HG03354 (cell line): ENCODE measurements around the gene LIMS1.
"Not testable (repeated sequence)": the region's sequence is repeated elsewhere in the genome, so short reads cannot be mapped to it uniquely, and the experiment has no call there.

Experiments used
- ATAC-seq: cut with Tn5 transposase; IDR thresholded peaks from one replicate; pipeline ENCODE4 v1.9.1; 2021; ENCODE audit warnings: mild to moderate bottlenecking; ENCODE audit not compliant: unreplicated experiment, poor library complexity, severe bottlenecking

Gene LIMS1

DNA sequence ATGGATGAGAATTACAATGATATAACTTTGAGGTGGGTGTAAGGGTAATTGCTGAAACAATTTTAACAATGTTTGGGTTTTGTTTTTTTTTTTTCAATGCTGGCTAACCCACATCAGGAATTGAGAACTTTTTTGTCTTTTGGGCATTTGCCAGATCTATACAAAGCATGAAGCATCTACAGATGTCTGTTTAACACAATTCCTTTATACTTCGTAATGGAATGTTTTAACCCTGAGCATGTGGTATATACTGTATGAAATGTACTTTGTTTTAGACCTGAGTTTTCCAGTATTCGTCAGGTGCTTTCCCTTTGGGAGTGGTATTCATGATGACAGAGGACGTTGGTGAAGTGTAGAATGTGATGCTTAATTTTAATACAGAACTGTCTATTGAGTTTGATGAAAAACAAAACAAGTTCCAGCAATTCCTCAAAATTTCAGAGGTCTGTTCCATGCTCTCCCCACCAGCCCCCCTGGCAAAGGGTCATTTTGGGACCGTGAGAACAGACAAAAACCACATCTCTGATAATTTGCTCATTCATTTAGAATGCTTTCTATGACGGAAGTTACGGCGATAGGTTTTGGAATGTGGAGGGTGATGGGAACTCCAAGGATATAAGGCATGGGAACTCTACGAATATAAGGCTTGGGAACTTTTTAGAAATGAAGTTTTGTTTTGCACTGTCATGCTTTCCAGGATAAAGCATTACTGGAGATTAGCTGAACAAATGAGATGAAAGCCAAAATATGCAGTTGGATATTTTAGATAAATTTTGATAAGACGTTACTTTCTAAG lies 14.1 kb downstream of the LIMS1 start:
- ATAC-seq = no peak

DNA sequence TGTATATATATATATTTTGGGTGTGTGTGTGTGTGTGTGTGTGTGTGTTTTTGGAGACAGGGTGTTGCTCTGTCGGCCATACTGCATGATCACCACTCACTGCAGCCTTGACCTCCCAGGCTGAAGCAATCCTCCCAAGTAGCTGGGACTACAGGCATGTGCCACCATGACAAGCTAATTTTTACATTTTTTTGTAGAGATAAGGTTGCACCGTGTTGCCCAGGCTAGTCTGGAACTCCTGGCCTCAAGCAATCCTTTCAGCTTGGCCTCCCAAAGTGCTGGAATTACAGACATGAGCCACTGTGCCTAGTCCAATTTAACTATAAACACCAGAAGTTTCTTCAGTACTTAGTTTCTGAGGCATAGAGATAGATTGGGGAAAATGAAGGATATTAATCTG lies 18.3 kb downstream of the LIMS1 start:
- no peak for ATAC-seq

DNA sequence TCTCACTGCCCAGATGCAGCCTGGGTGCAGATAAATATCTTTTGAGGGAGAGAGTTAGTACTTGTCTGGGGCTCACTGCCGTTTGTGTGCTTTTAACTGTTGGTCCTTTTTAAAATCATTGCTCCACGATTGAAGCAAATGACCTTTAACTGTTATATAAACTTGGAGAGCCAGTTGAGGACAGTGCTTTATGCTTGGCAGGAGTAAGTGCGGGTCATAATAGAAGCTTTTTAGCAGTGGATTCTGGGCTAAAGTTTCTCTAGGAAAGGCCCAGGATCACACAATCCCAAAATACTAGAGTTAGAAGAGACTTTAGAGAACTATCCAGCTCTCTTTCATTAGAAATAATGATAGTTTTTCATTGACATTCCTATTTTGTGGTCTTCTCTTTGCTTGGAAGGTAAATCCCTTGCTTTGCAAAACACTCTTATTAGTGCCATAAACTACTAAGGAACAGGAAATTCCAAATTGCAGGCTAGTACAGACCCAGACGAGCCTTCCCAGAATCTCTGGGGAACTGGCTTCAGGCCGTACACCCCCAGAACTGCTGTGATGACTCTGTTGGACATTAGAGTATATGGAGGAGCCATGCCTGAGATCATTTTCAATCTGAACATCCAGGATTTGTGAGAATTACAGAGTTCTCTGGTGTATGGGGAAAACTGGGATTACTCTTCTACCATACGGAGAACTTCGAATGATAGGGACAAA lies 19.1 kb downstream of the LIMS1 start:
- ATAC-seq = no peak

DNA sequence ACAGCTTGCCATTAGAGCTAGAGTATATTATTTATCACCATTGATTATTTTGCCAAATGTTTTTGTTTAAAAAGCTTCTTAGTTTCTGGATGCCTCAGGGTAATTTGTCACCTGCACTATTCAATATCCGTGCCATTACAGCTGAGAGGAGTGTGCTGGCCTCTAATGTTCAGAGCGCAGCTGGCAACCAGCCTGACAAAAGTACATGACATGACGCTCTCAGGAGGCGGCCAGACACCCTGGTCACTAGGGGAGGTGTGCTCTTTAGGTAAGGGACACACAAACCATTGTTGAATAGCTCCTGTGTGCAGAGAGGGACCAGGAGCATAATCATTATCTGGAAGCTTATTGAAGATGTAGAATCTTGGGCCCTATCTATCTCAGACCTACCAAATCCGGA lies 20.3 kb downstream of the LIMS1 start:
- no peak for ATAC-seq

DNA sequence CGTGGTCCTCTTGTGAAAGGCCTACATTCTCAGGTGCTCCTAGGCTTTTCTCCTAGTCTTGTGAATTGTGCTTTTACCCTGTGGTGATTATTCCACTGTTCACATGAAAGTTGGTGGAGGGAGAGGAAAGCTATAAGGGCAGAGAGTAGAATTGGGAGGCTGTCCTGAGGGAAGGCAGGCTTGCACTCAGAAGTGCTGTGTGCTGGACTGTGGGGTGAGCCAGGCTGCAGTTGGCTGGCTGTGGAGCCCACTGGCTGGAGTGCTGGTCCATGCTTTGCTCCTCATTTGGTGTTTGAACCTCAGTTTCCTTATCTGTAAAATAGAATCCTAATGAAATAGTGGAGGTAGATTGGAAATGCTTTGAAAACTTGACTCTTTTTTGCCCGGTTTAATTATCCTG lies 21.3 kb downstream of the LIMS1 start:
- no peak for ATAC-seq

DNA sequence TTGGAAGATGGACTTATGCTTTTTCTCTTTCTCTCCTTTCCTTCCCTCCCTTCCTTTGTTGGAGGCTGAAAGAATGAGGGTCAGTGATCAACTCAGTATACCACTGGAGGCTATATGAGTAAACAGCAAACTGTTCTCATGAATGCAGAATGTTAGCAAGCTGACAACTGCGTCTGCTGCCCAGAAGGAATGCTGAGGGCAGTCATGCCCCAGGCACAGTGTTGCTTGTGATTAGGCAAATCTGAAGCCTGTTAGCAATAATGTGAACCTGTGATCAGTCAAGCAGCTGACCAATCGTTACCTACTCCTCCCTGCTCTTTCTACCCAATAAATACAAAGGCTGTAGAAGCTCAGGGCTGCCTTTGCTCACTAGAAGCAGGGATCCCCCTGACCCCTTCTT lies 22.3 kb downstream of the LIMS1 start:
- ATAC-seq = not testable (repeated sequence)

DNA sequence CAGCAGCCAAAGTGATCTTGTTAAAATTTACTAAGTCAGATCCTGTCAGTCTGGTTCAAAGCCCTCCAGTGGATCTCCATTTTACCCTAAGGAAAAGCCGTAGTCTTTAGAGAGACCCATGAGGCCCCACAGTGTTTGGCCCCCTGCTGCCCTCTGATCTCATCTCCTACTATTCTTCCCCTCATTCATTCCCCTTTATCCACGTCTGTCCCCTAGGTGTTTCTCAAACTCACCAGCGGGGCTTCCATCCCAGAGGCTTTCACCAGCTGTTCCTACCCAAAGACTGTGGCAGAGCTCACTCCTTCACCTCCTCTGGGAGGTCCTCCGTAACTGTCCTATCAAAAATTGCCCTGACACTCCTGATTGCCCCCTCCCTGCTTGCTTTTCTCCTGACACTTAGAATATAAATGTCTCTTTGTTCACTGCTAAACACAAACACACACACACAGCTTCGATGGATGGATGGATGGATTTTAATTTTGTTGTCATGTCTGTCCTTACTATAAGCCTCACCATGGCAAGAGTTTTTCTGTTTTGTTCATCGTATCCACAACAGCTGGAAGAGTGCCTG lies 26.1 kb downstream of the LIMS1 start:
- no peak for ATAC-seq

DNA sequence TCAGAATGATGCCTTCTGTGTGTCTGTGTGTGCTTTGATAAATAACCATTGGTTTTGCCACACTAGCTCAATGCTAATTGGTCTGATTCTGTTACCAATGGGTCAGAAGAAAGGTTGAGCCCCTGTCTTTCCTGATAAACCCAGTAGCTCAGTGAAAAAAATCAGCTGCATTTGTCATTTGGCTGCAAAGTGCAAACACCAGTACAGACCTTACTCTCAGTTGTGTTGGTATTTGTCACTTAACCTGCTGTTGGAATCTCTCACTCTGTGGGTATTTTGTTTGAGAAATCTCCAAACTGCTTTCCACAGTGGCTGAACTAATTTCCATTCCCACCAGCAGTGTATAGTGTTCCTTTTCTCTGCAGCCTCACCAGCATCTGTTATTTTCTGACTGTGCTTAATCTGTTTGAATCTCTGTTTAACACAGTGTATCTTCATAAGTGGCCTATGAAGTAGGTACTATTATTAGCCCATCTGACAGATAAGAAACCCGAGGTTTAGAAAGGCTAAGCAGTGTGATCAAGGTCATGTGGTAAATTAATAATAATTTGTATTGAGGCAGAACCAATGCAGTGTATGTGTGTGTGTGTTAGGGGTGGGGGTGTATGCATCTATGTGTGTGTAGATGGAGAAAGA lies 26.7 kb downstream of the LIMS1 start:
- no peak for ATAC-seq

DNA sequence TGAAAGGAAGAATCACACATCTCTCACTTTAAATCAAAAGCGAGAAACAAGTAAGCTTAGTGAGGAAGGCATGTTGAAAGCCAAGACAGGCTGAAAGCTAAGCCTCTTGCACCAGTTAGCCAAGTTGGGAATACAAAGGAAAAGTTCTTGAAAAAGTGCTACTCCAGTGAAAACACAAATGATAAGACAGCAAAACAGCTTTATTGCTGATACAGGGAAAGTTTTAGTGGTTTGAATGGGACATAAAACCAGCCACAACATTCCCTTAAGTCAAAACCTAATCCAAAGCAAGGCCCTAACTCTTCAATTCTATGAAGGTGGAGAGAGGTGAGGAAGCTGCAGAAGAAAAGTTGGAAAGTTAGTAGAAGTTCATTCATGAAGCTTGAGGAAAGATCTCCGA lies 28.0 kb downstream of the LIMS1 start:
- ATAC-seq = no peak

DNA sequence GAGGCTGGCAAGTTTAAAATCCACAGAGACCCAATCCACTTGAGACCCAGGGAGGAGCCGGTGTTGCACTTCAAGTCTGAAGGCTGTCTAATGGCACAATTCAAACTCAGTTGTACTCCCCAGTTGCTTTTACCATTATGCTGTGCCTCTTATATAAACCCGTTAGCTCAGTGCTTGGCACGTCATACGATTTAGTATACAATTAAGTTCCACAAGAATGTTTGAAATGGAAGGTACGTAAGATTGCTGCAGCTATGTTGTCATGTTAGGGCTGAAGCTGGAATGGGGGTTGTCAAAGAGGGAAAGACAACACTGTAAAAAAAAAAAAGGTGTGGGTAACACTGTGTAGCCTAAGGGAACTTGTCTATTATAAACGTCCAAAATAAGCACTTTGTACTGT lies 30.2 kb downstream of the LIMS1 start:
- no peak for ATAC-seq

DNA sequence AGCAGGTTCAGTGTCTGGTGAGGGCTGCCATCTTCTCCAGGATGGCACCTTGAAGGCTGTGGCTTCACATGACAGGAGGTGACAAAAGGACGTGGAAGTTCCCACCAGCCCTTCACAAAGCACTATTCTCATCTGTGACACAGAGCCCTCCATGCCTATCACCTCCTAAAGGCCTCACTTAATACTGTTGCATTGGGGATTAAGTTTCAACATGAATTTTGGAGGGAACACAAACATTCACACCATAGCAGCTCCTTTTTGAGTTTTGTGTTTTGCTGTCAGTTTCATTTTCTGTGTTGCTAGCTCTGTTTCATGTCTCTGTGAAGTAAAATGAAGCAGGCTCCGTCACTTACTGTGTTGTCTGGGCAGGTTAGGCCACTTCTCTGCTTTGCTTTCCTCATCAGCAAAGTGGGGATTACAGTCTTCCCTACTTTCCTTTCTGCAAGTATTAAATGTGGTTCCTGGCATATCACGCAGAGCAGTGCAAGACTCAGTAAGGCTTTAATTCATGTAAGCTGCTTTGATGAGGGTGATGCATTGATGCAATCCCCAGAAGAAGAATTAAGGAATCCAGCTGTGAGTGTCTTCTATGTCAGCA lies 31.6 kb downstream of the LIMS1 start:
- ATAC-seq = peak; percentile 78

DNA sequence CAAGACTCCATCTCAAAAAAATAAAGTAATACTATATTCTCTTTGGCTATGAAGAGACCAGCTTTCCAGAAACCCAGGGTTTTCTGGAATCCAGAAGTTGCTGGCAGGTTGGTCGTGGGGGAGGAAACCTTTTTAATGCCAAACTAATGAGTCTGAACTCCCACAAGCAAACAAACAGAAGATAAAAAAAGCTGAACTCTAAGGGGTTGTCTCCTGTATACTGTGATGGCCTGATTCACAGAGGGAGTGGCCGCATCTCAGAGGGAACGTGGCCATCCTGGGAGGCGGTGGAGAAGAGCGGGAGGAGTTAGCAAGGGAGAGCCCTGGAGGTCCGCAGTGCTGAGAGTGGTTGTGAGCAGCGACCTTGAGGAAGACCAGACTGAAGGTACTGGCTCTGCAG lies 36.1 kb downstream of the LIMS1 start:
- no peak for ATAC-seq

DNA sequence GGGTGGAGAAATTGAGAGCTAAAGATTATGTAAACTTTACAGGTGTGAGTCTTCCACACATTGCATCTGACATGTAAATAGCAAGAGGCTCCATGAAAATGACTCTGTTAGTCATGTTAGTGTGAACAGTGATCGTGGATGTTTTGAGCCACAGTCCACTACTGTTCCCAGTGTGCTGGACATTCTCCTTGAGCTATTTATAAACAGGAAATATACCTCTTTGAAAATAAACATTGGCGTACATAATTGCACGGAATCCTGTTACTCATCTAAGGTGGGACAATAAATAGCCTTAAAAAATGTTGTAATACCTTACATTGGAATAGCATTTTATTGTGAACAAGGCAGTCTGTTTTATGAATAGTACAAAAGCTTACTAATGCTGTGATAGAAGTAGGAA lies 37.0 kb downstream of the LIMS1 start:
- no peak for ATAC-seq

DNA sequence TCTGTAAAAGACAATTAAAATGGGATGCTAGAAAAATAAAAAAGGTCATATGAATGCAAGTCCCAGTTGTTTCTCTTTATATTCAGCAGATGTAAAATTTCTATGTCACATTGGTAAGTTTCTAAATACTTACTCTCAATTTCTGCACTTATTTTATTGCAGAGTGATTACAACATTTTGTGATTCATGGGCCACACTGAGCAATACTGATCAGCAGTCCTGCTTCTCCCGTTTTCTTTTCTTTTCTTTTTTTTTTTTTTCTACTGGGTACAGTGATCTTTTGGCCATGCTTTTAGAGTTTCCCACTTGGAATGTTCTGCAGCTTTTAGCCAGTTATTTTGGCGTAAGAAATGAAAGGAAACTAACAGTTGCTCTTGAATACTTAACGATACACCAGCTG lies 38.8 kb downstream of the LIMS1 start:
- ATAC-seq = no peak

DNA sequence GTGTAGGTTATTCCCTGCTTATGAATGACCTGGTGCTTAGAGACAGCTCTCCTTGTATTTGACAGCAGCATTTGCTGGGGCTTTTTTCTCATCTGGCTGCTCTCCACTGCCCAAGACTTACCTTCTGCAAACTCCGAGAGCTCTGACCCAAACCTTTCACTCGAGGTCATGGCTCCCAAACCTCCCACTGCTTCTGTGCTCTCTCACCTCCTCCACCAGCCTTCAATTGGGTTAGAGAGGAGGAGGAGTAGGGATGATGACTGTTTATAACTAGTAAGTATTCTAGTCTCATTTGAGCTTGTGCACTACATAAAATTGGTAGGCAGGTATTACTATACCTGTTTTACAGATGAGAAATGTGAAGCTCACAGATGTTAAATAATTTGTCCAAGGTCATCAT lies 40.1 kb downstream of the LIMS1 start:
- no peak for ATAC-seq

DNA sequence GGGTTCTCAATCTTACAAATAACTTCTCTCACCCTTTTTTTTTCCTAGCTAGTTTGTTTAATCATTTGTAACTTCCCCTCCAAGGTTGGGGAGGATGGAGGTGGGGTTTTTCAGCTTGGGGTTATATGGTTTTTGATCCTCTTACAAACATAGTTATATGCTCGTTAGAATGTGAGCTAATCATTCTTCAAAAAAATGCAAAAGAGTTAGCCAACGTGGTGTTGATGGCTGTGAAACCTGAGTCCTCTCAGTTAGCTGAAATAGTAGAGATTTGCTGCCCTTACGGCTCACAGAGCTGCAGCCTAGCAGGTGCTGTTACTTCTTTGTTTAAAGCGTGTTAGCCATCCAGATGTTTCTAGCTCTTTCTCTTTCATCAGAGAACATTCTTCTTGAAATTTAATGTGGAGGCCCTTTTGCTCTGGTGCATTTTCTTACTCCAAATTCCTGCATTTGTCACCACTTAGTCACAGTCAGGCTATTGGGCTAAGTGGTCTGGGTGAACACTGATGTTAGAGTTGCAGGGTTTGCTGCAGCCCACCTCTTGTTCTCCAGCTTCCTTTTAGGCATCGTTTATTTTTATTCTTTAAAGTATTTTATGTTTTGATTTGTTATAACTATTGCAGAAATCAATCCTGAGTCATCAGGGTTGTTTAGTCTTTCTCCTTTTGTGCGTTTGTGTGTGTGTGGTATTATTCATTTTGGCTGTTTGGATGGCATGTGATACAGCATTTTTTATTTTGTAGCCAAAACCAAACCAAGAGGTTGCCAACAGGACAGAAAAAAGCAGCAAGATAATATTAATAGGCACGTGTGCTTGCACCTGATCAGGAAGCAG lies 41.1 kb downstream of the LIMS1 start:
- ATAC-seq = peak; percentile 97

DNA sequence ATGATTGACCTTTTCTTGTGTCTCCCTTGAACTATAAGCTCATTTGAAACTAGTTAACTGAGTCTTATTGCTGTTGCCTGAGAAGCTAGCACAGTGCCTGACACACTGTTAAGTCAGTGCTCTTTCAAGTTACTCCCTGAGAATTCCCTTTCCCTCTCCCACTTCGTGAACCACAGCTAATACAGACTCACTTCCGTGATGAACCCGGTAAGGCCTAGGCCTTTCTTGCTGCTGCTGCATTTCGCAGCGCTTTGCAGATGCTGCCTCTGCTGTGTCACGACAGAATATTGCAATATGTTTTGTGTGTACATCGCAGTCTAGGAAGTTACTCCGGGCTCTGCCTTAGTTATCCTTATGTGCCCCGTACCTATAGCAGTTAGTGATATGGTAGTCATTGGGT lies 42.8 kb downstream of the LIMS1 start:
- ATAC-seq = no peak

DNA sequence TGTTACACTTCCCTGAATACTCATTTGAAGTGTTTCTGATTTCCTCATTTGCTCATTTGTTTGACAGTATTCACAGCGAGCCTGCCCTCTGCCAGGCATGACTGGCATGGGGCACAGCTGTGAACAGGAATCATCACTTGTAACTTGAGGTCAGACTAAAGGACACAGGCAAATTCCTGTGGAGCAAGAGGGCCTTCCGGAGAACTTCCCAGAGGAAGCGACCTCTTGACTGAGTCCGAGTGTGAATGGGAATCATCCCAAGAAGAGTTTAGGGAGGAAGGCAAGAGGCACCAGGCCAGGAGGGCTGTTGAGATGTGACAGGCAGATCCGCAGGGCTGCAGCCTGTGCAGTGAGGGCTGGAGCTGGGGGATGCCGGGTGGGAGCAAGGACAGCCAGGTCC lies 45.4 kb downstream of the LIMS1 start:
- no peak for ATAC-seq

DNA sequence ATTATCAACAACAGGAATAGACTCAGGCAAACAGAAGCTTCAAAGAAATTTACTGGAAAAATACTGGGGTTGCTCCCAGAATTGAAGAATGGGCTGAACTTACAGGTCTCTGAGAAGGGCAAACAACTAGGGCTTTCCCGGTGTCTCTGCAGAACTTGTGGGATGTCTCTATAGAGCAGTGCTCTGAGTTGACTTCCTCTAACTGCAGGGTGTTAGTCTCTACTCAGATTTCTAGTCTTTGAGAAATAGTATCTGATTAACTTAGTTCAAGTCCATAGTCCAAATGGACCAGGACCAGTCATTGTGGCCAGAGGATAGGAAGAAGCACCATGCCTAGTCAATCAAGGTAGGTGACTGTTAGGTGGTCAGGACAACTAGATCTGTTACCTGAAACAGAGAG lies 45.8 kb downstream of the LIMS1 start:
- peak; percentile 1 for ATAC-seq
